HCT116 (cell line): Measurements from ENCODE around the gene HSBP1. TPM values are rescaled to one million over a fixed set of nuclear protein-coding genes. Genes with fewer than 3 reads are reported as not detected.

Experiments
- ATAC-seq: fragments of 200-7000 bp; cut with Tn5 transposase; 2 replicates; pipeline ENCODE4 v1.9.1; 2020; ENCODE audit warnings: mild to moderate bottlenecking, moderate library complexity
- BruUV-seq: library from RNA; stranded (reverse); fragments of 400-500 nt; replicated peaks from 2 replicates; lab custom pipeline; 2021; lab: Mats Ljungman, UMichigan
- CTCF ChIA-PET: fragments of 300-600 bp; sonication (Branson Sonifier 250); formaldehyde crosslinking; loops from one replicate; lab custom pipeline; 2021; ENCODE audit warnings: antibody characterized with exemption; lab: Charles Lee
- POLR2A ChIA-PET: fragments of 300-600, 350-600 bp; sonication (Branson Sonifier 250); formaldehyde crosslinking; loops from one replicate; lab custom pipeline; 2021; ENCODE audit warnings: antibody characterized with exemption; lab: Charles Lee
- RAD21 ChIA-PET, 2 experiments: fragments of 300-600 bp; sonication (Branson Sonifier 250); formaldehyde crosslinking; loops; one replicate each; lab custom pipeline; 2023; ENCODE audit warnings: low total read pairs in 2 of 2; ENCODE audit not compliant: uncharacterized antibody in 2 of 2, unreplicated experiment in 2 of 2, low non-redundant PET in 1 of 2; lab: Charles Lee
- DNase-seq: peaks from one replicate; pipeline ENCODE4 v3.0.0-alpha.2; 2010; ENCODE audit warnings: low read depth, low spot score
- H2AFZ ChIP-seq: fragments of 200-600 bp; shearing (Covaris generic), sonication (generic); 2 replicates; pipeline ENCODE4 v1.6.1; 2017; ENCODE audit warnings: low read depth, mixed run types, mixed read lengths, antibody characterized with exemption, low read length; ENCODE audit not compliant: poor library complexity, severe bottlenecking
- H3K27ac ChIP-seq: 2 replicates; pipeline ENCODE4 v1.5.1; 2012; ENCODE audit warnings: low read depth, low read length
- H3K27me3 ChIP-seq: fragments of 200-600 bp; sonication (generic); 2 replicates; pipeline ENCODE4 v1.6.1; 2016; ENCODE audit warnings: mixed run types, low read length, mixed read lengths; ENCODE audit not compliant: insufficient read depth
- H3K36me3 ChIP-seq, 2 experiments: fragments of 200-500 bp in 1 of 2; fragments of 200-600 bp in 1 of 2; sonication (Bioruptor generic) in 1 of 2; sonication (generic) in 1 of 2; 2 replicates each; pipeline versions ENCODE4 v1.5.1 to v1.6.1; 2014 to 2016; ENCODE audit warnings: low read length in 2 of 2, inconsistent platforms in 1 of 2, mixed read lengths in 1 of 2, mixed run types in 1 of 2; ENCODE audit not compliant: insufficient read depth in 2 of 2, control insufficient read depth in 1 of 2
- H3K4me1 ChIP-seq, 2 experiments: fragments of 200-600 bp in 1 of 2; sonication (generic) in 1 of 2; 2 replicates each; pipeline versions ENCODE4 v1.5.1 to v1.6.1; 2012 to 2017; ENCODE audit warnings: low read length in 2 of 2, inconsistent platforms in 1 of 2, mild to moderate bottlenecking in 1 of 2, mixed read lengths in 1 of 2, mixed run types in 1 of 2, moderate library complexity in 1 of 2; ENCODE audit not compliant: insufficient read depth in 2 of 2, control insufficient read depth in 1 of 2
- H3K4me2 ChIP-seq: fragments of 200-600 bp; sonication (generic); 2 replicates; pipeline ENCODE4 v1.6.1; 2017; ENCODE audit warnings: mixed run types, low read length, mixed read lengths
- H3K4me3 ChIP-seq, 2 experiments: fragments of 200-600 bp in 1 of 2; sonication (generic) in 1 of 2; replicated peaks in 1 of 2; 2 replicates each; pipeline ENCODE4 v1.5.1; 2011 to 2016; ENCODE audit warnings: low read length in 2 of 2, control low read depth in 1 of 2, low read depth in 1 of 2, mild to moderate bottlenecking in 1 of 2, mixed read lengths in 1 of 2, mixed run types in 1 of 2
- H3K79me2 ChIP-seq: fragments of 200-600 bp; sonication (generic); 2 replicates; pipeline ENCODE4 v1.6.1; 2017; ENCODE audit warnings: mild to moderate bottlenecking, mixed run types, low read length, moderate library complexity, mixed read lengths; ENCODE audit not compliant: insufficient read depth
- H3K9ac ChIP-seq: fragments of 200-600 bp; sonication (generic); 2 replicates; pipeline ENCODE4 v1.6.1; 2016; ENCODE audit warnings: low read length, mixed read lengths
- H3K9me2 ChIP-seq: fragments of 200-600 bp; sonication (generic), shearing (Covaris generic); 2 replicates; pipeline ENCODE4 v1.6.1; 2017; ENCODE audit warnings: mixed run types, mild to moderate bottlenecking, moderate library complexity; ENCODE audit not compliant: insufficient read depth
- H3K9me3 ChIP-seq, 2 experiments: fragments of 200-500 bp in 1 of 2; fragments of 200-600 bp in 1 of 2; sonication (Bioruptor generic) in 1 of 2; sonication (generic) in 1 of 2; 2 replicates each; pipeline ENCODE4 v1.6.1; 2014 to 2017; ENCODE audit warnings: low read length in 2 of 2, mixed read lengths in 2 of 2, inconsistent platforms in 1 of 2, low read depth in 1 of 2, mild to moderate bottlenecking in 1 of 2, mixed run types in 1 of 2, moderate library complexity in 1 of 2; ENCODE audit not compliant: control insufficient read depth in 1 of 2, insufficient read depth in 1 of 2
- H4K20me1 ChIP-seq: fragments of 200-600 bp; sonication (generic), shearing (Covaris generic); 2 replicates; pipeline ENCODE4 v1.6.1; 2017; ENCODE audit warnings: mixed run types, mild to moderate bottlenecking, moderate library complexity; ENCODE audit not compliant: insufficient read depth
- POLR2AphosphoS5 ChIP-seq: IDR thresholded peaks from 2 replicates; pipeline ENCODE4 v1.6.1; 2011; ENCODE audit warnings: mild to moderate bottlenecking, low read depth, low read length, moderate library complexity
- RAD21 ChIP-seq: IDR thresholded peaks from 2 replicates; pipeline ENCODE4 v1.6.1; 2012; ENCODE audit warnings: low read depth, mild to moderate bottlenecking
- SIN3A ChIP-seq: IDR thresholded peaks from 2 replicates; pipeline ENCODE4 v1.6.1; 2012; ENCODE audit warnings: low read depth
- ZBTB33 ChIP-seq: IDR thresholded peaks from 2 replicates; pipeline ENCODE4 v1.6.1; 2011; ENCODE audit warnings: mild to moderate bottlenecking, low read length, moderate library complexity; ENCODE audit not compliant: insufficient replicate concordance; ENCODE audit errors: extremely low read depth
- intact Hi-C: fragments of 100-400 bp; cut with micrococcal nuclease; formaldehyde crosslinking; loops from 2 replicates; pipeline ENCODE4 v1.10.0; 2022
- total RNA-seq: library from RNA; stranded (reverse); gene quantifications from one replicate; pipeline ENCODE4 v1.2.1, GENCODE V29; 2021; ENCODE audit not compliant: unreplicated experiment

HSBP1 gene
- total RNA-seq, 1 experiment from 2014 or later: 270 TPM

GRCh38 chr16:83762141-83762991, 45.4 kb upstream of the HSBP1 start:
- Histone ChIP-seq H2AFZ (no peak overlapping the region), H3K79me2 (no peaks in the 10 kb centered on the region), H3K36me3 (no peaks in the 10 kb centered on the region), H3K9ac (no peak overlapping the region), H3K4me3 (no peak overlapping the region), H3K27ac (no peak overlapping the region), H3K4me2 (no peak overlapping the region), H3K4me1 (no peaks in the 10 kb centered on the region), H3K9me3 (no peaks in the 10 kb centered on the region), H4K20me1 (no peaks in the 10 kb centered on the region), H3K9me2 (no peaks in the 10 kb centered on the region), H3K27me3 (peaks cover 13% of the 10 kb centered on the region; the same call in 1 of the 2 replicates)
- POLR2A ChIA-PET: no interaction called here
- DNase-seq (no peak), ATAC-seq (no peak)
- RAD21 ChIA-PET: no interaction called here
- no peak for TF ChIP-seq ZBTB33
- TF ChIP-seq SIN3A: no peak
- BruUV-seq: no TSS peak
- intact Hi-C loops: no loop called here
- CTCF ChIA-PET: no interaction called here

GRCh38 chr16:83762992-83763358, 44.8 kb upstream of the HSBP1 start:
- ATAC-seq: no peak
- H3K27me3 ChIP-seq: peaks cover 15% of the 10 kb centered on the region; the same call in 1 of the 2 replicates
- TF ChIP-seq POLR2AphosphoS5 (no peak), RAD21 (no peak)
- TF ChIP-seq, all 23 proteins: peak for 0

More at GRCh38 chr16:83762992-83763358, 44.8 kb upstream of the HSBP1 start:
- H3K79me2 ChIP-seq: no peaks in the 10 kb centered on the region
- H4K20me1 ChIP-seq: no peaks in the 10 kb centered on the region
- BruUV-seq: no TSS peak
- no peak overlapping the region for H3K4me2 ChIP-seq
- POLR2A ChIA-PET: no interaction called here
- H2AFZ ChIP-seq: no peak overlapping the region
- no peaks in the 10 kb centered on the region for H3K36me3 ChIP-seq
- no peak overlapping the region for H3K9ac ChIP-seq
- RAD21 ChIA-PET: no interaction called here
- no peak overlapping the region for H3K27ac ChIP-seq
- CTCF ChIA-PET: no interaction called here
- DNase-seq: no peak
- no peaks in the 10 kb centered on the region for H3K9me3 ChIP-seq
- H3K9me2 ChIP-seq: no peaks in the 10 kb centered on the region
- H3K4me3 ChIP-seq: no peak overlapping the region
- intact Hi-C loops: no loop called here
- H3K4me1 ChIP-seq: no peaks in the 10 kb centered on the region
